OCI-M2 (cell line): ENCODE measurements around the gene ANXA1.
"Not testable (repeated sequence)": the region's sequence is repeated elsewhere in the genome, so short reads cannot be mapped to it uniquely, and the experiment has no call there.

ENCODE experiments used
- DNase-seq: peaks from one replicate; lab custom pipeline; 2025; ENCODE audit not compliant: unreplicated experiment; lab: John Stamatoyannopoulos, UW

The ANXA1 gene

GRCh38 chr9:73167614-73168013 is 15.9 kb downstream of the ANXA1 start:
- DNase-seq, result no peak

DNA sequence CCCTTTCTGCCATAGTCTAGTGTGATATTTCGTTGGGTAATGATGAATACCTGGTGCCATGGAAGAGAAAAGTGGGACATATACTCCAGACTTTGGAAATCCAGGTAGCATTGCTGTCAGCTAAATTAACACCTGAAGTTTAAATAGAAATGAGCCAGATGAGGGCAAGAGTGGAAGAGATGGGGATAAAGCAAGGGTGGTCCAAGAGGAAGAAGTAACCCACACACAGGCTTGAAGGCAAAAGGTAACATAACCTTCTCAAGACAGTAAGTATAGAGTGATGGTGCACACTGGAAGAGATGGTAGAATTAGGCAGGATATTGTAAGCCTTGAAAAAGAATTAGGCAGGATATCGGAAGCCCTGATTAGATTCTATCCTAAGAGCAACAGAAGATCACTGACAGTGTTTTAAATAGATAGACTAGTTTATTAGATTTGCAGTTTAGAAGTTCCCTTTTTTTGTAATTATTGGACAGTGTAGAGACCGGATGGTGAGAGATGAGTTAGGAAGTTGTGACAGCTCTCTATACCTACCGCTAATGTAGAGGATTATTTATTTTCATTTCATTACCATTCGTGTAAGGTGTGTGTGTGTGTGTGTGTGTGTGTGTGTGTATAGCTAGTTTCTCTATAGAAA is 16.8 kb downstream of the ANXA1 start:
- DNase-seq, result no peak

GRCh38 chr9:73170185-73170957 is 18.7 kb downstream of the ANXA1 start:
- DNase-seq, result no peak

DNA sequence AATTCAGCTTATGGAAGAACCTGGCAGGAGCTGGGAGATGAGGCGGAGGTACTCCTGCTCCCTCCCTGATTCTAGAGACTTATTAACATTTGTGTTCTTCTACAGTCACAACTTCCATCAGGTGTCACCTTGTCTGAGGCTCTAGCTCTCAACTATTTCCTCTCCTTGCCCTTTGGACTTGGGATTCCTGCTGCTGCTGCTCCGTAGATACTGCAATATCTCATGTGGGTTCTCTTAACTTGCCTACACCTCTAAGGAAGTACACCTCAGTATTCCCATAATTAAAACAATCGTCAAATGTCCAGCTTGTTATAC is 21.2 kb downstream of the ANXA1 start:
- no peak for DNase-seq

DNA sequence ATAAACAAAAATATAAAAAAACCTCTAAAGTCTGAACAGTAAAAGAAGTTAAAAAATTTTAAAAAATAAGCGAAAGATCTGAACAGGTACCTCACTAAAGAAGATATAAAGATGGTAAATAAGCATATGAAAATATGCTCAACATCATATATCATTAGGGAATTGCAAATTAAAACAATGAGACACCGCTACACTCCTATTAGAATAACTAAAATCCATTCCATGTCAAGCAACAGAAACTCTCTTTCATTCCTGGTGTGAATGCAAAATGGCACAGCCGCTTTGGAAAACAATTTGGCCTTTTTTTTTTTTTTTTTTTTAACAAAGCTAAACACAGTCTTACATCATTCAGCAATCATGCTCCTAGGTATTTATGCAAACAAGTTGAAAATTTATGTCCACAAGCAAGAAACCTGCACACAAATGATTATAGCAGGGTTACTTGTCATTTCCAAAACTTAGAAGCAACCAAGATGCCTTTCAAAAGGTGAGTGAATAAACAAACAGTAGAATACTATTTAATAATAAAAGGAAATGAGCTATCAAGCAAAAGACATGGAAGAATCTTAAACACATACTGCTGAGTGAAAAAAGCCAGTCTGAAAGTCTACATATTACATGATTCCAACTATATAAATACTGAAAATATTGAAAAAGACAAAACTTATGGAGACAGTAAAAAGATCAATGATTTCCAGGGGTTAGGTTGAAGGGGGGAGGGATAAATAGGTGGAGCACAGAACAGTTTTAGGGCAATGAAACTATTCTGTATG is 22.1 kb downstream of the ANXA1 start:
- DNase-seq, result no peak

DNA sequence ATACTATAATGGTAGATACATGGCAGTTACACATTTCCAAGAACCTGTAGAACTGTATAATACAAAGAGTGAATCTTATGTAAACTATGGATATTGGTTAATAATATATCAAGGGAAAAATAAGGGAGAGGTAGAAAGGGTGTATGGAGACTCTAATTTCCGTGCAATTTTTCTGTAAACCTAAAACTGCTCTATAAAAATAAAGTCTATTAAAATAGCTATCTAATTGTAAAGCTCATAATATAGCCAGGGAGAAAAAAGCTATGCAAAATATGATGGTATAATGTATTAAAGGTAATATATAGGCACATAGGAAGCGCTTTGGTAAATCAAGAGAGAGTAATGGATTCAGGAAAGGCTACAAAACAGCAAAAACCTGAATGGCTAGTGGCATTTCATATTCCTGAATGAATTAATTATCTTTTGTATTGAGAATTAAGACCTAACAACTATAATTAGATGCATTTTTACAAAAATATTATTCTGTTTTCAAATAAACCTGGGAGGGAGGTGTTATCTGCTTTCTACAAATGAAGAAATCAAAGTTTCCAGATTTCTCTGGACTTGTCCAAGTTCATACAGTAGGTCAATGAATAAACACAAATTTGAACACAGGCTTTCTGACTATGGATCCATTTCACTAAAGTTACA is 22.8 kb downstream of the ANXA1 start:
- DNase-seq, result no peak

GRCh38 chr9:73176450-73176875 is 24.8 kb downstream of the ANXA1 start:
- DNase-seq, result no peak

GRCh38 chr9:73178044-73178443 is 26.4 kb downstream of the ANXA1 start:
- DNase-seq, result no peak

DNA sequence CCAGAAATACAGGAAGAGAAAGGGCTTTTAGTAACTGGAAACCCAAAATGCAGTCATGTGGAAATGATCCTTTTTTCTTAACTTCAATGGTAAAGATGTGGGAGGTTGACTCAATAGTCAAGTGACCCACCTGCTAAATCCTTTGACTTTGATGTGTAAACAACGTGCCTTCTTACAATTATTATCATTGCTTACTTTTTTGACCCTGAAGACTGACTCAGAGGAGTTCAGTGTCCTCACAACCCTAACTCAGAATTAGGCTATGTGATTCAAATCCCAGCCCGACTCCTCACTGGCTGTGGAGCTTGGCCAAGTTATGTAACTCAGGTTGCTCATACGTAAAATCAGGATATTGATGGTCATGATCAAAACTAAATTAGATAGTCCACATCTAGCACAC is 27.9 kb downstream of the ANXA1 start:
- DNase-seq, result no peak

DNA sequence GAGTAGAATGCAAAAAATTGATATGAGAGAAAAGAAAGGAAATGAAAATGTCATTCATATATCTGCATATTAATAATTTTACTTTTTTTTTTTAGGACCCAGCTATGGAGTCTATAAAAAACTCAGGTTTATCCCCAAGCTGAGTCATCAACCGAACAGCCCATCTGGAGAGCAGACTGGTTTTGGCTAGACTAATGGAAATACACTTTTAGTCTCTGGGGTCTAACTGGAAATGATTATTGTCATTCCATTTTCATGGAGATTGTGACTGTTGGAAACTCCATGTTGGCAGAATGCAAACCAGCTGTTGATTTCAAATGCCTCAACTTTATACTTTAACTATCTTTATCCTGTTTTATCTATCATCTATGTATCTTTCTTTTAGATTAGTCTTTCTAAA is 28.7 kb downstream of the ANXA1 start:
- no peak for DNase-seq

GRCh38 chr9:73182928-73183327 is 31.3 kb downstream of the ANXA1 start:
- no peak for DNase-seq

GRCh38 chr9:73183428-73183827 is 31.8 kb downstream of the ANXA1 start:
- DNase-seq, result no peak

GRCh38 chr9:73183917-73184861 is 32.5 kb downstream of the ANXA1 start:
- DNase-seq, result no peak

GRCh38 chr9:73191109-73191508 is 39.4 kb downstream of the ANXA1 start:
- DNase-seq, result not testable (repeated sequence)

DNA sequence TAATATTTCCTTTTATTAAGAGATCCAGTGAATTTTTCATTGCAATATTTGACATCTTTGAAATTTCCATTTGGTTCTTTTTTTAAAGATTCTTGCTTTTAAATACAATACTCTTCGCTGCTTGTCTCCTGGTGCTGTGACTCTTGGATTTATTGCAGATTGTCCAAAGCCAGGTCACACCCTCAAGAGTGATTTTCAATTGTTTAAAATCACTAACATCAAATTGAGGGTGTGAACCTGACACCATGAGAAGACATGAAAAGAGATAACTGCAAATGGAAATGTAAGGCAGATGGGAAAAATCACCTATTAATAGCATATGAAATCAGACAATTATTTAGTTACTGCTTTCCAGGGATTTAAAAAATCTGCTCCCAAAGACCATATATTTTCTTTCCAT is 42.6 kb downstream of the ANXA1 start:
- no peak for DNase-seq

DNA sequence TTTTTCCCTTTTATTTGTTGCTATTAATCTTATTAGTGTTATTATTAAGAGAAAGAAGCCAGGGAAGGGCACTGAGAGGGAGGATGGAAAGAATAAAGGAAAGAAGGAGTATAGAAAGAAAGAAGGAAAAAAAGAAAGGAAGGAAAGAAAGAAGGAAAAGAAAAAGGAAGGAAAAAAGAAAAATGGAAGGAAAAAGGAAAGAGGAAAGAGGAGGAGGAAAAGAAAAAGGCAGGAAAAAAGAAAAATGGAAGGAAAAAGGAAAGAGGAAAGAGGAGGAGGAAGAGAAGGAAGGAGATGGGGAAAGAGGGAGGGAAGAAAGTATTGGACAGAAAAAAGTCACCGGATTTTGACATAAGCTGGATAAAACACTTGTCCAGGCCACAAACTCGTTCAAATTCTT is 47.8 kb downstream of the ANXA1 start:
- no peak for DNase-seq

- DNase-seq, result peak; percentile 48
These were observed 48.2 kb downstream of the ANXA1 start for GRCh38 chr9:73199886-73200285.

DNA sequence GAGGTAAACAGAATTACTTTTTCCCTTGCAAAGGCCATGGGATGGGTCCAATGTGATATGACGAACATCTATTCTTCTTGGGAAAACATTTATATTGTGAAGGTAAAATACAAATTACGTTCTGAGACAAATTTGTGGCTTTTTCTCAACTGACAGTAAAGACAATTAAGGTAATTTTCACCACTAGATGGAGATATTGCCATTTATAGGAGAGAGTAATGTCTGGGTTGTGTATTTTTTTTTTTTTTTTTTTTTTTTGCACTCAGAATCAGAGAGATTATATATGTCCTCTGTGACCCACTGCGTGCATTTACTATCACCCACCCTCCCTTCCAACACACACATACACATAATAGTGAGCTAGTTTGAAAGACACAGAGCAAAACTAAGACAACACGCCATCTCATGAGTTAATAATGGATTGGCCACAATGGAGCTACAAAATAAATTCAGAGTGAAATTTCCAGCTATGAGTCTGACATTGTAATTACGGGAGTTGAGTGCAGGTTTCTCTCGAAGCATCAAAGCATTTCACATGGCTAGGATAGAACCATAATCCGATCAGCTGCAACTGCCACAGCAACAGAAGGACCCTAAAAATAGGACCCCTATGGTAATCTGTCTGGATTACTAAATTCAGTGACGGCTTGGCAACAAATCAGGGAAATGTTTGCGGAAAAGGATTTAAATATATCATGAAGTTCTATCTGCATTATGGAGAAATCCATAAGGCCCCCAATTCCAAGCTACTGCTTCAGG is 49.2 kb downstream of the ANXA1 start:
- no peak for DNase-seq

DNA sequence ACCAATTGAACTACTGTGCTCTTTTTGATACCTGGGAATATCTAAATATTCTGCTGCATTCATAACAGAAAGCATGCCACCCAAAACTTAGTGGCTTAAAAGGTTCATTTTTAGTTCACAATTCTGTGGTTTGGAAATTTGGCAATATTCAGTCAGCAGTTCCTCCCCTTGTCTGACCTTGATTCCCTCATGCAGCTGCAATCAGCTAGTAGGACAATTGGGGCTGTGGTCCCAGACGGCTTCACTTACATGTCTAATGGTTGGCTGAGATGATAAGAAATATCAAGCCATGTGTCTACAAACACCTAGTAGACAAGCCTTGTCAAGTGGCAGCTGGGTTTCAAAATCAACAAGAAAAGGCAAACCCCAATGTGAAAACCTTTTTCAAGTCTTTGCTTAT is 51.3 kb downstream of the ANXA1 start:
- no peak for DNase-seq

- DNase-seq, result no peak
These were observed 53.3 kb downstream of the ANXA1 start for GRCh38 chr9:73204936-73205335.
